ENCODE measurements around the gene ANXA2.
"Not testable (repeated sequence)": the region's sequence is repeated elsewhere in the genome, so short reads cannot be mapped to it uniquely, and the experiment has no call there.

The ANXA2 gene

DNA sequence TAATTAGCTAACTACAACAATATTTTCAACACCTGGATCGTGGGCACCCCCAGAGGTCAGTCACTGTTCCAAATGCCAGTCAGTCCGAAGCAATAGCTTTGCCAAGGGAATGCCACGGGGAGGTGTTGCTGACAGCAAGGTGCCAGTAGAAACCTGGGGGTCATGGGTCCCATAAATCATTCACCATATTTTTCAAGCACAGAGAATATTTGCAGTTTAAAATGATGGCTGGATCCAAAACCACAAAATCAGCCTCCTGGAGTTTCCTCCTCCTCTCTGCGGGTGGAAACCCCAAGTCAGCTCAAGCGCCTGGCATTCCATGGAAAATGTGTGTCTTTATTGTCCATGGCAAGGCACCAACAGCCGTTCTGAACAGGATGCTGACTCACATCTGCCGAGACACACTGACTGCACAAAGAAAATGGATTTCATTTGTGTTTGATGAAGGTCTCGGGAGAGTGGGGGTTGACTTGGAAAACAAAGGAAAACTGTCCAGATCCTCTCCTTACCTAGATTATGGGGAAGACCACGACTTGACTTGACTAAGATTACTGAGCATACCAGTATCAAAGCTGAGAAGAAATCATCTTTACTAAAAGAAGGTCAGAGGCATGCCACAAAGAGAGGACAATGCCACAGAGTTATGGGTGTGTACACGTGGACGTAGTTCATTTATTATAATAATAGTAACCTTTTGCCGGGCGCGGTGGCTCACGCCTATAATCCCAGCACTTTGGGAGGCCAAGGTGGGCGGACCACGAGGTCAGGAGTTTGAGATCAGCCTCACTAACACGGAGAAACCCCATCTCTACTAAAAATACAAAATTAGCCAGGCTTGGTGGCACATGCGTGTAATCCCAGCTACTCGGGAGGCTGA is 26.4 kb downstream of the ANXA2 start:
- Histone ChIP-seq H3K36me3 (ENCODE audit: control insufficient read depth, insufficient read depth, low read length) (peaks cover 6% of the 10 kb centered on the region), H3K27me3 (ENCODE audit: control insufficient read depth, insufficient read depth, low read length) (no peaks in the 10 kb centered on the region), H3K4me1 (ENCODE audit: control insufficient read depth, insufficient read depth, low read length) (peaks cover 58% of the 10 kb centered on the region), H3K9me3 (ENCODE audit: control insufficient read depth, low read length) (no peaks in the 10 kb centered on the region), H3K4me3 (ENCODE audit: low read length) (no peak overlapping the region), H3K9ac (ENCODE audit: low read length) (peak overlapping the region; percentile 16)

DNA sequence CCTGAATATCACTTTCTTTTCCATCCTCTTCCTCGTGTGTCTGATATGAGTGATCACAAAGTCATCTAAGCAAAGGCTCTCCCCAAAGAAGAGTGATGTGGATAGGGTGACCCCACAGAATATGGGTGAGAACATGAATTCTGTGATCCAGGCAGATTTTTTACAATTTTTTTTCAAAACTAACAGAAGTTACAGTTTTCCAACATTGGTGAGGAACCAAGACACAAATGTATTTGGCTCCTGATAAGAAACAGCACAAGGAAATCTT is 27.0 kb downstream of the ANXA2 start:
- H3K4me1 ChIP-seq (ENCODE audit: control insufficient read depth, insufficient read depth, low read length): peaks cover 55% of the 10 kb centered on the region
- H3K36me3 ChIP-seq (ENCODE audit: control insufficient read depth, insufficient read depth, low read length): peaks cover 5% of the 10 kb centered on the region
- no peak overlapping the region for H3K4me3 ChIP-seq (ENCODE audit: low read length)
- H3K9me3 ChIP-seq (ENCODE audit: control insufficient read depth, low read length): no peaks in the 10 kb centered on the region
- no peak overlapping the region for H3K9ac ChIP-seq (ENCODE audit: low read length)
- H3K27me3 ChIP-seq (ENCODE audit: control insufficient read depth, insufficient read depth, low read length): no peaks in the 10 kb centered on the region

DNA sequence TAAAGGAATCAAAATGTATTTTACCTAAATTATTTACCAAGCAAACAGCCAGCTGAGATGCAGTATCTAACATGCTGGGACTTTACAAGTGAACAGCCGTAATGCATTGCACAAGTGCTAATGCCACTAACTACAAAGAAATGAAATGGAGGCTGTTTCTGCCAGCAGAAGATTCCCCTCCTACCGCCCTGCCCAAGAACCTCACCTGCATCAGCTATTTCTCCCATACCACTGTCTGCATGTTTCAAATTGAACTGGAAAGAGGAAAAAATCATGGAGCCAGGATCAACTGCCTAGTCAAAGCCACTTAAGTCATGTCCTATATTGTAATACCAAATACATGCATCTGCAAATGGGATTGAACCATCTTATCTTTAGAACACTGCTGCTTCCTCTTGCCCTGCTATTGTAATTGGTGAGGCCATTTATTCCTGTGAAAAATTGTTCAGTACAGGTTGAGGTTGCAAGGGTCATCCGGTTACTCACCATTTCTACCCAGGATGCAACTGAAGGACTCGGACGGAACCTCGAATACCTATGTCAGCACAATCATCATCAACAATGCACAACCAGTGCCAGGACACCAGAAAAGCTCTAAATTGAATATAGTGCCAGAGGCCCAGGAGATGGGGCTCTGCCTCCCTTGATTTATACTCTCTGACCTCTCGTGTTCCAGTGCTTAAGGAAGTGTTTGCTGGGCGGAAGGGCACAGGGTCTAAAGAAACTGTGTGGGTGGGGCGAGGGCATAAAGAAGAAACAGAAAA is 27.5 kb downstream of the ANXA2 start:
- Histone ChIP-seq H3K9ac (ENCODE audit: low read length) (no peak overlapping the region), H3K9me3 (ENCODE audit: control insufficient read depth, low read length) (no peaks in the 10 kb centered on the region), H3K36me3 (ENCODE audit: control insufficient read depth, insufficient read depth, low read length) (peaks cover 5% of the 10 kb centered on the region), H3K4me1 (ENCODE audit: control insufficient read depth, insufficient read depth, low read length) (peaks cover 50% of the 10 kb centered on the region), H3K27me3 (ENCODE audit: control insufficient read depth, insufficient read depth, low read length) (no peaks in the 10 kb centered on the region), H3K4me3 (ENCODE audit: low read length) (no peak overlapping the region)

DNA sequence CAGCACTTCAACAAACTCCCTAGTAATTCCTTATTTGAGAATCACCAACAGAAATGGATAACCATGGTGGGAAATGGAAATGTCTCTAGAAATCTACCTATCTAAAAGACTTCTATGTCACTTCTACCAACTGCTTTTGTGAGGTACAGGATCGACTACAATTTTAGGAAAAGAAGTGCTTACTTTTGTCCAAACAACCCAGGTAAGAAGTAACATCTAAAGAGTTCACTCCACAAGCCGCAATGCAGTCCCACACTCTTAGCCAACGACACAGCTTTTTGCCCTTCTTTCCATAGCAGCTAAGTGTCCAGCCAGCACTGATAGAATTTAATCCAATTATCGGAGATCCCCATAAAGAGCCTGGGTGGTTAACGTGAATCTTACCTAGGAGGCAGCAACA is 28.1 kb downstream of the ANXA2 start:
- H3K36me3 ChIP-seq (ENCODE audit: control insufficient read depth, insufficient read depth, low read length): peaks cover 5% of the 10 kb centered on the region
- no peaks in the 10 kb centered on the region for H3K9me3 ChIP-seq (ENCODE audit: control insufficient read depth, low read length)
- no peaks in the 10 kb centered on the region for H3K27me3 ChIP-seq (ENCODE audit: control insufficient read depth, insufficient read depth, low read length)
- no peak overlapping the region for H3K9ac ChIP-seq (ENCODE audit: low read length)
- no peak overlapping the region for H3K4me3 ChIP-seq (ENCODE audit: low read length)
- peaks cover 44% of the 10 kb centered on the region for H3K4me1 ChIP-seq (ENCODE audit: control insufficient read depth, insufficient read depth, low read length)

DNA sequence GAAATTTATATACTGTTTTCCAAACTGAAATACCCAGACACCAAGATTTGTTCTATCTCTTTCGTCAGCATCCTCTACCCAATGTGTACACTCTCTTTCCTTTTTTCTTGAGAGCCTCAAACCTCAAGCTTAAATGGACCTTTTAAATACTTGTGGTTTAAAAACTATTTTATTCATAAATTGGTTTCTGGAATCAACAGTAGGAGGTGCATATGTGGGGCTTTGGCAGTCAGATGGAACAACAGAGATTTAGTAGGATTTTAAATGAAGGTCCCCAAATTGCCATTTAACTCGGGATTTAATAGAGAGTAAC is 33.2 kb downstream of the ANXA2 start:
- H3K9me3 ChIP-seq (ENCODE audit: control insufficient read depth, low read length): no peaks in the 10 kb centered on the region
- peaks cover 18% of the 10 kb centered on the region for H3K36me3 ChIP-seq (ENCODE audit: control insufficient read depth, insufficient read depth, low read length)
- H3K9ac ChIP-seq (ENCODE audit: low read length): no peak overlapping the region
- peaks cover 43% of the 10 kb centered on the region for H3K4me1 ChIP-seq (ENCODE audit: control insufficient read depth, insufficient read depth, low read length)
- H3K4me3 ChIP-seq (ENCODE audit: low read length): no peak overlapping the region
- no peaks in the 10 kb centered on the region for H3K27me3 ChIP-seq (ENCODE audit: control insufficient read depth, insufficient read depth, low read length)

DNA sequence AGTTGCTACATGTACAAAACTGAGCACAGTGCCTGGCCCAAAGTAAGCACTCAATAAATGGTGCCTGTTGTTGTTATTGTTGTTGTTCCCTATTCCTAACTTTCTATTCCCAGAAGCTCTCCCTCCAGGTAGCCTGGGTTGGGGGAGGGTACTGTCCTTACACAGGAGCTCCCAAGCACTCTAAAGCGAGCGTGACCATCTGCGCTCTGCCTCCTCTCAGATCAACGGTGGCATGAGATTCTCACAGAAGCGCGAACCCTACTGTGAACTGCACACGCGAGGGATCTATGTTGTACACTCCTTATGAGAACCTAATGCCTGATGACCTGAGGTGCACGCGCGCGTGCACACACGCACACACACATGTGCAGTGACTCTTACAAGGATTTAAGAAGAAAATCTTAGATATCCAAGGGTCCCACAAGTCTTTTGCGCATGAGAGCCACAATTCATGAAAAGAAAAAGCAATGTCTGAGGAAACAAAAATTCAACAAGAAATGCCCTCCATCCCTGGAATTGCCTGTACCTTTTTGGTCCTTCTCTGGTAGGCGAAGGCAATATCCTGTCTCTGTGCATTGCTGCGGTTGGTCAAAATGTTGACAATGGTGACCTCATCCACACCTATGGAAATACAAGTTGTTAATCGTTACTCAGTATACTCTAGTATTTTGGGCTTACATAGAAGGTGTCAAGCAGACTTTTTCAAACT is 33.7 kb downstream of the ANXA2 start:
- H3K27me3 ChIP-seq (ENCODE audit: control insufficient read depth, insufficient read depth, low read length): no peaks in the 10 kb centered on the region
- H3K36me3 ChIP-seq (ENCODE audit: control insufficient read depth, insufficient read depth, low read length): peaks cover 18% of the 10 kb centered on the region
- no peak overlapping the region for H3K9ac ChIP-seq (ENCODE audit: low read length)
- no peak overlapping the region for H3K4me3 ChIP-seq (ENCODE audit: low read length)
- H3K4me1 ChIP-seq (ENCODE audit: control insufficient read depth, insufficient read depth, low read length): peaks cover 43% of the 10 kb centered on the region
- no peaks in the 10 kb centered on the region for H3K9me3 ChIP-seq (ENCODE audit: control insufficient read depth, low read length)

DNA sequence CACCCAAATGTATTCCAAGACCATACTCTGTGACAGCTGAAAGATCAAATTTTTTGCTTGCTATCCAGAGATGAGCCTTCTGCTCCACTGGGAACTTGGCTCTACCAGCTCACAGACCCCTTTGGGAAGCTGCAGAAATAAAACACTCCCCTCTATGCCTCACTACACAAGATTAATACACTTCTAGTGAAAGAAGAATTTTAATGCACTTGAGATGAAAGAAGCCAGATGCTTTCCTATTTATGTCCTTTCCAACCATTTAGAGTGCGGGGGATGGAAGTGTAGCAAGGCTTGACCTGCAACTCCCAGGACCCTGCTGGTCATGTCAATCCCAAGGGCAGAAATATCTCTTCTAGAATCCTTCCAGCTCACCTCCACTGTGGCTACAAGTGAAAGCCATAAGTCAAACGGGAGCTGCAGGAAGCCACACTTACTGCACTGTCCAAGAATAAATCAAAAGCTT is 34.7 kb downstream of the ANXA2 start:
- no peak overlapping the region for H3K4me3 ChIP-seq (ENCODE audit: low read length)

DNA sequence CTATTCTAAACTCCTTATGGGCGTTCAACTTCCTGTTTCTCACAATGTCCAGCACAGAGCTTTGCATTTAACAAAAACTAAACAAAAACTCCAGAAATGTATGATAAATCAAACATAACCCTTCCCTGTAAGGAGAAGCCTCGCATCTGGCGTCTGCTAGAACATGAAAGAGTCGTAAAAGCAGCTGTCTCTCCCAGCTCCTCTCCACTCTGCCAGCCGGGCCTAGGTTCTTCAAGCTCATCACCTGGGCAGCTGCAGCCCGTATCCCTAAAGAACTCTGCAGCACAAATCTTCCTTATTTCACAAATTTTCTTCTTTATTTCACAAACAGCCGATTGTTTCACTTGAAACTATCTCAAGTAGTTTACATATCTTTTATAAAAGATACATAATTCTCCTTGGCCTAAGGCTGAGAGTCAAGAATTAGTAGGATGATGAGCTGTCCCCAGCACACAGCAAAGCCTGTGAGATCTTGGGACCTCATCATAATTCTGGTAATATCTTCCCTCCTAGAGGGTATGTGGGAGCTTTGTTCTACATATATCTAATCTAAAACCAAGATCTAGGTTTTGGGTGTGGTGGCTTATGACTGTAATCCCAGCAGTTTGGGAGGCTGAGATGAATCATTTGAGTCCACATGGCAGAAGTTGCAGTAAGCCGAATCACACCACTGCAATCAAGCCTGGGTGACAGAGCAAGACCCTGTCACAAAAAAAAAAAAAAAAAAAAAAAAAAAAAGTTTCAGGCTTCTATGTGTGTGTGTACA is 35.3 kb downstream of the ANXA2 start:
- Histone ChIP-seq H3K9ac (ENCODE audit: low read length) (no peak overlapping the region), H3K4me1 (ENCODE audit: control insufficient read depth, insufficient read depth, low read length) (peaks cover 43% of the 10 kb centered on the region), H3K36me3 (ENCODE audit: control insufficient read depth, insufficient read depth, low read length) (peaks cover 18% of the 10 kb centered on the region), H3K4me3 (ENCODE audit: low read length) (no peak overlapping the region), H3K27me3 (ENCODE audit: control insufficient read depth, insufficient read depth, low read length) (no peaks in the 10 kb centered on the region), H3K9me3 (ENCODE audit: control insufficient read depth, low read length) (no peaks in the 10 kb centered on the region)

More for the DNA sequence above, 34.7 kb downstream of the ANXA2 start:
- H3K36me3 ChIP-seq (ENCODE audit: control insufficient read depth, insufficient read depth, low read length): peaks cover 18% of the 10 kb centered on the region
- H3K9ac ChIP-seq (ENCODE audit: low read length): no peak overlapping the region
- H3K4me1 ChIP-seq (ENCODE audit: control insufficient read depth, insufficient read depth, low read length): peaks cover 43% of the 10 kb centered on the region
- H3K27me3 ChIP-seq (ENCODE audit: control insufficient read depth, insufficient read depth, low read length): no peaks in the 10 kb centered on the region
- no peaks in the 10 kb centered on the region for H3K9me3 ChIP-seq (ENCODE audit: control insufficient read depth, low read length)

DNA sequence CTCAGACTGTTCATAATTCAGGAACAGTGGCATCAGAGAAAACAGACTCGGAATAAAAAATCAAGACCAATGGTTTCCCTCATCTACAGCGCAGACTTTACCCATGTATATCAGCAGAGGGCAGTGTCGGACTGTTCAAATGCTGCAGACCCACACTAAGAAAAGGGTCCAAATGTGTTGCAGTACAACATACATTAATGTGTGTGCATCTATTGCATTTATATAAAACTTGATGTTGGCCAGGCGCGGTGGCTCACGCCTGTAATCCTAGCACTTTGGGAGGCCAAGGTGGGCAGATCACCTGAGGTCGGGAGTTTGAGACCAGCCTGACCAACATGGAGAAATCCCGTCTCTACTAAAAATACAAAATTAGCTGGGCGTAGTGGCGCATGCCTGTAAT is 38.0 kb downstream of the ANXA2 start:
- not testable (repeated sequence) for H3K27me3 ChIP-seq (ENCODE audit: control insufficient read depth, insufficient read depth, low read length); H3K4me3 ChIP-seq (ENCODE audit: low read length); H3K9me3 ChIP-seq (ENCODE audit: control insufficient read depth, low read length); H3K9ac ChIP-seq (ENCODE audit: low read length)
- Histone ChIP-seq H3K36me3 (ENCODE audit: control insufficient read depth, insufficient read depth, low read length) (peaks cover 33% of the 10 kb centered on the region), H3K4me1 (ENCODE audit: control insufficient read depth, insufficient read depth, low read length) (peaks cover 43% of the 10 kb centered on the region)

DNA sequence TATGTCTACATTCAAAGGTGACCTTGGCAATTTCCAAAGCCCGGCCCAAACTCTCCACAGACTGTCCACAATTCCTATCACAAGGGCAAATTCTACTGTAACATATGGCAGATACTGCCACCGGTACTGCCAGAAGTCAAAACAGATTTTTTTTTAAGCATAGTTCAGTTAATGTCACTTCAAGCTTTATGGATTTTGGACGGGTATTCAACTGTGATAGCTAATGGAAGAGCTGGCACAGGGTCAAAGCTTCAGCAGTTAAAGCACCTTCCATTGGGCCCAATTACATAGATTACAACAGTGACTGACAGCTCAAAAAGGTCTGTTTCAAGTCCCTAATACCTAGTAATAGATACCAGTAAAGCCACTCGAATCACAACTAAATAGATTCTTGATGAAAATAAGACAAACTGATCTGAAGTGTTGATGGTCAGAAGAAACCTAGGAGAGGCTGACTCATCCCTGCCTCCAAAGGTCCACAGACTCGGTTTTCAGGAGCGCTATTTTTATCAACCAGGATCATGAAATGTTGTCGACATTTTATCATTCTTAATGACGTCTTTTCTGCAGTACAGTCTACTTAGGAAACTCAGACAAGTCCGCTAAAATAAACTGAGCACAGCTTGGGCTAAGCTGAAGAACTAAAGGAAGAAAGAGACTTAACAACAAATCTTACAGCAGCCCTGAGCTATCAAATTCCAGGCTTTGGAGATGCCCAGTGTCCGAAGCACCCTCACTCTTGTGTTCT is 38.7 kb downstream of the ANXA2 start:
- Histone ChIP-seq H3K9me3 (ENCODE audit: control insufficient read depth, low read length) (no peaks in the 10 kb centered on the region), H3K4me3 (ENCODE audit: low read length) (no peak overlapping the region), H3K36me3 (ENCODE audit: control insufficient read depth, insufficient read depth, low read length) (peaks cover 31% of the 10 kb centered on the region), H3K27me3 (ENCODE audit: control insufficient read depth, insufficient read depth, low read length) (no peaks in the 10 kb centered on the region), H3K4me1 (ENCODE audit: control insufficient read depth, insufficient read depth, low read length) (peaks cover 38% of the 10 kb centered on the region), H3K9ac (ENCODE audit: low read length) (no peak overlapping the region)

DNA sequence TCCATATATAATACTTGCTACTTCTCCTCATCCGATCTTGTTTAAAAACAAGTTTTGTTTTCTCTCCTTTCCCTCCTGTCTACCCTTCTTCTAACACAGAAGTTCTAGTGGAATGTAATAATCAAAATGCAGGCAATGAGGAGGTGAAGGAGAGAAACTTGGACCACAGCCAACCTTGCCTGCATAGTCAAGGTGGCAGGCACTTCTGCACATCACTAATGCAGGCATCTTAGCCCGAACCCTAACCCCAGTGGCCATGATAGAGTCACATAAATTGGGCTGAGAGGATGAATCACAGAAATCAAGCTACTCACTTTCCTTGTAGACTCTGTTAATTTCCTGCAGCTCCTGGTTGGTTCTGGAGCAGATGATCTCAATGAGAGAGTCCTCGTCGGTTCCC is 41.0 kb downstream of the ANXA2 start:
- H3K27me3 ChIP-seq (ENCODE audit: control insufficient read depth, insufficient read depth, low read length): no peaks in the 10 kb centered on the region
- no peak overlapping the region for H3K9ac ChIP-seq (ENCODE audit: low read length)
- no peaks in the 10 kb centered on the region for H3K9me3 ChIP-seq (ENCODE audit: control insufficient read depth, low read length)
- no peak overlapping the region for H3K4me3 ChIP-seq (ENCODE audit: low read length)
- H3K4me1 ChIP-seq (ENCODE audit: control insufficient read depth, insufficient read depth, low read length): peaks cover 17% of the 10 kb centered on the region
- peaks cover 35% of the 10 kb centered on the region for H3K36me3 ChIP-seq (ENCODE audit: control insufficient read depth, insufficient read depth, low read length)

Data from mucosa of stomach (tissue), 1 donor.